T-helper 2 cell (primary cell): ENCODE results near the gene MCU.
"Not testable (repeated sequence)": the region's sequence is repeated elsewhere in the genome, so short reads cannot be mapped to it uniquely, and the experiment has no call there.

Experiments used
- DNase-seq, 5 experiments: peaks; one replicate each; pipeline versions ENCODE4 v3.0.0 to v3.0.0-alpha.2; 2012 to 2022

The MCU gene

GRCh38 chr10:72763201-72763600 is 71.3 kb downstream of the MCU start:
- DNase-seq: no peak

GRCh38 chr10:72764151-72764550 is 72.2 kb downstream of the MCU start:
- DNase-seq: no peak

GRCh38 chr10:72765051-72765745 is 73.3 kb downstream of the MCU start:
- no peak for DNase-seq

- DNase-seq: not testable (repeated sequence)
Measured at GRCh38 chr10:72771195-72771594, 79.3 kb downstream of the MCU start.

- DNase-seq: no peak
Measured at GRCh38 chr10:72772031-72772430, 80.1 kb downstream of the MCU start.

GRCh38 chr10:72779874-72780273 is 87.9 kb downstream of the MCU start:
- no peak for DNase-seq

- DNase-seq: no peak
Measured at GRCh38 chr10:72782649-72783330, 90.8 kb downstream of the MCU start.

- DNase-seq: no peak
Measured at GRCh38 chr10:72783410-72783833, 91.5 kb downstream of the MCU start.

GRCh38 chr10:72784551-72785351 is 92.8 kb downstream of the MCU start:
- DNase-seq: no peak

- no peak for DNase-seq
Measured at GRCh38 chr10:72785409-72785808, 93.5 kb downstream of the MCU start.

GRCh38 chr10:72790216-72790990 is 98.5 kb downstream of the MCU start:
- no peak for DNase-seq

- DNase-seq: no peak
Measured at GRCh38 chr10:72792288-72792687, 100.3 kb downstream of the MCU start.

GRCh38 chr10:72793752-72794151 is 101.8 kb downstream of the MCU start:
- DNase-seq: no peak

GRCh38 chr10:72794260-72794659 is 102.3 kb downstream of the MCU start:
- no peak for DNase-seq

GRCh38 chr10:72796042-72796441 is 104.1 kb downstream of the MCU start:
- DNase-seq: no peak

GRCh38 chr10:72796538-72796937 is 104.6 kb downstream of the MCU start:
- no peak for DNase-seq

GRCh38 chr10:72800000-72800740 is 108.2 kb downstream of the MCU start:
- no peak for DNase-seq

- DNase-seq: no peak
Measured at GRCh38 chr10:72800741-72801092, 108.8 kb downstream of the MCU start.

GRCh38 chr10:72801263-72801868 is 109.4 kb downstream of the MCU start:
- DNase-seq: peak in 1 of 5 experiments; percentile 25

GRCh38 chr10:72802332-72802731 is 110.4 kb downstream of the MCU start:
- DNase-seq: no peak

GRCh38 chr10:72802763-72803505 is 111.0 kb downstream of the MCU start:
- DNase-seq: peak in 1 of 5 experiments; percentile 3
